GM18502 (cell line): Measurements from ENCODE around the gene CNKSR1.

Experiments
- ATAC-seq: cut with Tn5 transposase; IDR thresholded peaks from one replicate; pipeline ENCODE4 v1.9.1; 2021; ENCODE audit warnings: mild to moderate bottlenecking; ENCODE audit not compliant: unreplicated experiment, poor library complexity

The CNKSR1 gene, protein sequence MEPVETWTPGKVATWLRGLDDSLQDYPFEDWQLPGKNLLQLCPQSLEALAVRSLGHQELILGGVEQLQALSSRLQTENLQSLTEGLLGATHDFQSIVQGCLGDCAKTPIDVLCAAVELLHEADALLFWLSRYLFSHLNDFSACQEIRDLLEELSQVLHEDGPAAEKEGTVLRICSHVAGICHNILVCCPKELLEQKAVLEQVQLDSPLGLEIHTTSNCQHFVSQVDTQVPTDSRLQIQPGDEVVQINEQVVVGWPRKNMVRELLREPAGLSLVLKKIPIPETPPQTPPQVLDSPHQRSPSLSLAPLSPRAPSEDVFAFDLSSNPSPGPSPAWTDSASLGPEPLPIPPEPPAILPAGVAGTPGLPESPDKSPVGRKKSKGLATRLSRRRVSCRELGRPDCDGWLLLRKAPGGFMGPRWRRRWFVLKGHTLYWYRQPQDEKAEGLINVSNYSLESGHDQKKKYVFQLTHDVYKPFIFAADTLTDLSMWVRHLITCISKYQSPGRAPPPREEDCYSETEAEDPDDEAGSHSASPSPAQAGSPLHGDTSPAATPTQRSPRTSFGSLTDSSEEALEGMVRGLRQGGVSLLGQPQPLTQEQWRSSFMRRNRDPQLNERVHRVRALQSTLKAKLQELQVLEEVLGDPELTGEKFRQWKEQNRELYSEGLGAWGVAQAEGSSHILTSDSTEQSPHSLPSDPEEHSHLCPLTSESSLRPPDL

GRCh38 chr1:26177182-26177684, at the start of gene CNKSR1:
CNKSR1 (plus strand) TSS chr1:26177491; CDS start chr1:26177548, 57 bp downstream.
- no peak for ATAC-seq

GRCh38 chr1:26129778-26130177, 47.5 kb upstream of the CNKSR1 start:
- no peak for ATAC-seq

GRCh38 chr1:26130695-26131094, 46.6 kb upstream of the CNKSR1 start:
- no peak for ATAC-seq

DNA sequence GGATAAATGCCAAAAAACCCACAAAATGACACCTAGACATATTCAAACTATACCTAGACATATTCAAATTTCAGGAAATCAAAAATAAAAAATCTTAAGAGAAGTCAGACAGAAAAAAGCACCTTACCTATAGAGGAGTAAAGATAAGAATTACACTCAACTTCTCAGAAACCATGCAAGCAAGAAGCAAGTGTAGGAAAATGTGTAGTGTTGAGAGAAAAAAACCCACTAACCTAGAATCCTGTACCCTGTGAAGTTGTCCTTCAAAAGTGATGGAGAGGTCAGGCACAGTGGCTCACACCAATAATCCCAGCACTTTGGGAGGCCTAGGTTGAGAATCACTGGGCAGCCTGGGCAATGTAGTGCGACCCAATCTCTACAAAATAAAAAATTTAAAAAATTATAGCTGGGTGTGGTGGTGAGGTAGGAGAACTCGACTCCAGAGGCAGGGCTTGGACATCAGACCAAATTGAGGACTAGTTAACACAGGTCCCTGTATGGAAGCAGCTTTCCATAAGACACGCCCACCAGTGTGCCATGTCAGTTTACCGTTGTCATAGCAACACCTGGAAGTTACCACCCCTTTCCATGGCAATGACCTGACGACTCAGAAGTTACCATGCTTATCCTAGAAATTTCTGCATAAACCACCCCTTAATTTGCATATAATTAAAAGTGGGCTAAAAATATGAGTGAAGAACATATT, 45.0 kb upstream of the CNKSR1 start:
- ATAC-seq: no peak

DNA sequence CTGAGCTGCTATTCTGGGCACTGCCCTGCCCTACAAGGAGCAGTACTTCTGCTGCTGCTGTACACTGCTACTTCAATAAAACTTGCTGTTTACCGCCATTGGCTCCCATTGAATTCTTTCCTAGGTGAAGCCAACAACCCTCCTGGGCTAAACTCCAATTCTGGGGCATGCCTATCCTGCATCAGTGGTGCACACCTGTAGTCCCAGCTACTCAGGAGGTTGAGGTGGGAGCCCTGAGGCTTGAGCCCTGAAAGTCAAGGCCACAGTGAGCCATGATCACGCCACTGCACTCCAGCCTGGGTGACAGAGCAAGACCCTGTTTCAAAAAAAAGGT, 44.5 kb upstream of the CNKSR1 start:
- no peak for ATAC-seq

- ATAC-seq: no peak
Measured at GRCh38 chr1:26134466-26134865, 42.8 kb upstream of the CNKSR1 start.

DNA sequence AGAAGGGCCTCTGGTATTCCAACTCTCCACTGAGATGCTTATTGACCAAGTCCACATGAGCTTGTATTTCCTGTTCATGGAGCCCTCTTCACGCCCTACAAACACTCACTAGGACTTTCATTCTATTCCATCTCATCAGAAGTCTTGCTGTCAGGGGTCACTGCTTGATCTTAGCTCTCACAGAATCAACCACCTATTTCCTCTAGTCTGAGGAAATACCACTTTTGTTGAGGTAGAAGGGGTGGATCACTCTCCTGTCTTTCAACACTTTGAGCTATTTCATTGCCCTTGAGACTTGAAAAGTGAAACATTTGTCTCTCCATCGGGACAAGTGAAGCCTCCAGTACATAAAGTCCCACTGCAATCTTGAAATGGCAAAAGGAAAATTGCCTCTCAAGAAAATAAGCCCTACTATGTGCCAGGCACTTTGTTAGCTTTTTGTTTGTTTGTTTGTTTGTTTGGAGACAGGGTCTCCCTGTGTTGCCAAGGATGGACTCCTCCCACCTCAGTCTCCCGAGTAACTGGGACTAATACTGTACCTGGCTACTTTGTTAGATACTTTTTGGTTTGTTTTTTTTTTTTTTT, 38.2 kb upstream of the CNKSR1 start:
- no peak for ATAC-seq

GRCh38 chr1:26142159-26142558, 35.1 kb upstream of the CNKSR1 start:
- no peak for ATAC-seq

DNA sequence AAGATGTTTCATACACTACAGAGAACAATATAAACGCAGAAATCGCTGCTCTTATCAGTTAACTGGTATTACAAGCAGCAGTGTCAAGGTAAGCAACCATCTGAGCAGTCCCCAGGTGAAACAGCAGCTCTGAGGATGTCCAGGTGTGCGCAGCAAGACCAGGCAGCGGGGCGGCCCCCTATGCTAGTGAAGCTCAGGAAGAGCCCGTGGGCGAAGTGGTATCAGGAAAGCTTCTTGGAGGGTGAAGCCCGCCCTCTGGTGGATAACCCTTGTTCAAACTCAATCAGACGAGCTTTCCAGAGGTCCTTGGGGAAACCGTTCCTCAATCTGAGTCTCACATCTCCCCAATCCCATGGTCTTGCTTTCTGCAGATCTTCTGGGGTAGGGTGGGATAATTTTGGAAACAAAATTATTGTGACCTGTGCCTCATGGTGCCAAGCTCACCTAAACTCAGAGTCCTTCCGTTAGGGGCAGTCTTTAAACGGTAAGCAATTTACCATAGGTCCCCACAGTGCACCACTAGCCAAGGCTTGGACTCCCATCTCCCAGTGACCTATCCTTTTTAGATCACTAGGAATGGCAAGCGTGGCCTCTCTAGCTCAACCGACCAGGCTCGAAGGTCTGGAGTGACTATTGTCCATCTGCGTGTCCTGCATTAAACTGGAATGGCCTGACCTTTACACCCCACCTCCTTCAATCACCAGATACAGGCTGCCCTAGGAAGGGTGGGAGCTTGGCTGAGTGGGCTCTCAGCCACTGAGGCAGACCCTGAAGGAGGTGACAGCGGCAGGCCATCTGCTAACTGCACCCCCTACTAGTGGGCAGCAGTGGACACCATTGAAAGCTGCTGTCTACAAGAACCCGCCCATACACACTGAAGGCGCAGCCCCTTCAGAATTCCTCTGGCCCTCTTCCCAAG, 32.0 kb upstream of the CNKSR1 start:
- no peak for ATAC-seq

GRCh38 chr1:26145960-26146294, 31.4 kb upstream of the CNKSR1 start:
- no peak for ATAC-seq

DNA sequence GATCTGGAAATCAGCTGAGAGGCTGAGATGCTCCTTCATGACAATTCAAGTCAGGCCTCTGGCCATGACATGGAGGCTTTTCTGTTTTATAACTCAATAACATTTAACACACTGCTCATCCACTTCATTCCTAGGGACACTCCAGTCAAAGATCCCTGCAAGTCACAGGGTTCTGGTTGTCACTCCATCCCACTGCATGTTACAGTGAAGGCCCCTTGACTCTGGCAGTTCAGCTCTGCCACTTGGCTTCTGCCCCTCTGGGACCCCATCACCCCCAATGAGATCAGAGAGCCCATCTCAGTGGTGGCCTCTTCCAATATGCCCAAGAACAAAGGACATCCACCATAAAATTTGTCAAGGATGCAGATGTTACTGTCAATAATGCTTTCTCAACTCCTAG, 28.4 kb upstream of the CNKSR1 start:
- no peak for ATAC-seq

GRCh38 chr1:26153966-26154532, 23.2 kb upstream of the CNKSR1 start:
- ATAC-seq: no peak

DNA sequence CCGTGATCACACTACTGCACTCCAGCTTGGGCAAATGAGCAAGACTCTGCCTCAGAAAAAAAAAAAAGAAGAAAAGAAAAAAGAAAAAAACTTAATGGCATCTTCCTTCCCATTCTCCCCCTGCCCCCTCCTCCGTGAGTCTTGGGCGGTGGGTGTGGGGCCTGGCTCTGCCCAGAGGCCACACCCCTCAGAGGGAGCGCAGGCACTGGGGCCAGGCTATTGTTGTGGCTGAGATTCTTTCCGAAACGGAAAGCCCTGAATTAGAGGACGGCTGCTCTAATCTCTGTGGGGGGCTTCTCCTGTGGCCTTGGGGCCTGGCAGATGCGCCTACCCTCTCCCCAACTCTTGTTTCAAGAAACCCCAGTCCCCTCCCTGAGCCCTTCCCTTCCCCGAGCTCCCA, 22.5 kb upstream of the CNKSR1 start:
- no peak for ATAC-seq

GRCh38 chr1:26155370-26156284, 21.7 kb upstream of the CNKSR1 start:
- no peak for ATAC-seq

GRCh38 chr1:26156285-26157038, 20.8 kb upstream of the CNKSR1 start:
- ATAC-seq: no peak

DNA sequence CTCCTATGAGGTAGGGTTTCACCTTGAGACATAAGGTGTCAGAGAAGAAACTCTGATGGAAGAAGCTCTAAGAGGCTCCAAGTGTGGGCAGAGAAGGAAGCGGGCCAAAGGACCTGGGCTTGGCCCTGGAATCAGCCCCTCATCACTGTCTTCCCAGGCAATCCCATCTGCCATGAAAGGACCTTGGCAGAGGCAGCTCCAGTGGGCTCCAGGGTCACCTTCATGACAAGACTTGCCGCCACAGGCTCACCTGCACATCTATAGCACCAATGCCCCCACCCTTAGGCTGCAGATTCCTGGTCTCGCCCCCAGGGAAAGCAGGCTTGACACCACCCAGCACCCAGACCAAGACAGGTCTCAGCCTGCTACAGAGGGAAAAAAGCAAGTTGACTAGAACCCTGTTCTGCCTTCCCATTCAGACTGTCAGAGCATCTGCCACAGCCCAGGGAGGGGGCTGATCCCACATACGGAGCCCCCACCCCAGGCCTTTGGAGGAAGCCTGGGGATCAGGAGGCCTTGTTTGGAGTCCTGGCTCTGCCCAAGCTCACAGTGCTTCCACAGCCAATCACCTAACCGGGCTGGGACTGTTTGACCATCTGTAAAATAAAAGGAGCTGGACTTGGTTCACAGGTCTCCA, 18.9 kb upstream of the CNKSR1 start:
- ATAC-seq: no peak
